K562 (cell line): ENCODE results near the gene METTL23. TPM values are rescaled to one million over a fixed set of nuclear protein-coding genes. Genes with fewer than 3 reads are reported as not detected.

Experiments
- ATAC-seq: fragments of 200-7000 bp; cut with Tn5 transposase; 3 replicates; pipeline ENCODE4 v1.9.1; 2020; ENCODE audit warnings: moderate library complexity
- BruUV-seq: library from RNA; stranded (reverse); fragments of 400-500 nt; replicated peaks from 2 replicates; lab custom pipeline; 2021; lab: Mats Ljungman, UMichigan
- CTCF ChIA-PET: fragments of 300-600 bp; formaldehyde crosslinking; extraction: SDS; loops from one replicate; lab custom pipeline; 2021; ENCODE audit warnings: low intra/inter-chr PET ratio; lab: Yijun Ruan, JAX
- POLR2A ChIA-PET: fragments of 300-600, 350-650 bp; sonication (Branson Sonifier 250); formaldehyde crosslinking; extraction: SDS; loops from one replicate; lab custom pipeline; 2021; ENCODE audit warnings: antibody characterized with exemption, inconsistent platforms; lab: Yijun Ruan, JAX
- DNase-seq, 4 experiments: peaks; one replicate each; pipeline versions ENCODE4 v3.0.0 to v3.0.0-alpha.2; 2011 to 2018; ENCODE audit warnings: low spot score in 3 of 4, mixed read lengths in 3 of 4; ENCODE audit errors: extremely low read depth in 1 of 4
- FAIRE-seq: peaks from 2 replicates; lab custom pipeline; 2011; peaks lifted over from hg19 to GRCh38; lab: Jason Lieb, UNC
- H2AFZ ChIP-seq: 2 replicates; pipeline ENCODE4 v1.6.0; 2011; ENCODE audit warnings: low read depth, low read length, control low read depth, inconsistent platforms
- H3K27ac ChIP-seq: fragments of 200-600 bp; 3 replicates; pipeline ENCODE4 v1.8.0; 2011; ENCODE audit warnings: low read depth, mild to moderate bottlenecking, control low read depth, inconsistent platforms, low read length, moderate library complexity, mixed read lengths; ENCODE audit errors: extremely low read depth
- H3K27me3 ChIP-seq, 2 experiments: fragments of 300-600 bp in 1 of 2; 2 replicates in 1 of 2; 3 replicates in 1 of 2; pipeline versions ENCODE4 v1.6.0 to v1.8.0; 2011; ENCODE audit warnings: inconsistent platforms in 2 of 2, low read length in 2 of 2, mild to moderate bottlenecking in 1 of 2, mixed read lengths in 1 of 2, moderate library complexity in 1 of 2; ENCODE audit not compliant: control insufficient read depth in 2 of 2, insufficient read depth in 2 of 2
- H3K36me3 ChIP-seq: fragments of 300-600 bp; 3 replicates; pipeline ENCODE4 v1.8.0; 2011; ENCODE audit warnings: mild to moderate bottlenecking, low read length, inconsistent platforms; ENCODE audit not compliant: control insufficient read depth, insufficient read depth
- H3K4me1 ChIP-seq, 2 experiments: fragments of 200-600 bp in 1 of 2; replicated peaks in 1 of 2; 2 replicates in 1 of 2; 3 replicates in 1 of 2; pipeline versions ENCODE4 v1.5.1 to v1.8.0; 2011; ENCODE audit warnings: inconsistent platforms in 2 of 2, low read length in 2 of 2, mild to moderate bottlenecking in 1 of 2, mixed read lengths in 1 of 2, moderate library complexity in 1 of 2; ENCODE audit not compliant: control insufficient read depth in 2 of 2, insufficient read depth in 2 of 2
- H3K4me2 ChIP-seq: 2 replicates; pipeline ENCODE4 v1.6.1; 2011; ENCODE audit warnings: low read length, control low read depth, inconsistent platforms, mixed read lengths; ENCODE audit not compliant: insufficient read depth
- H3K4me3 ChIP-seq: fragments of 200-600 bp; sonication (generic), shearing (Covaris generic); 2 replicates; pipeline ENCODE4 v1.5.1; 2016; ENCODE audit warnings: control low read depth, inconsistent platforms
- H3K79me2 ChIP-seq: fragments of 200-600 bp; 3 replicates; pipeline ENCODE4 v1.8.0; 2011; ENCODE audit warnings: low read length, inconsistent platforms; ENCODE audit not compliant: control insufficient read depth, insufficient read depth
- H3K9ac ChIP-seq, 2 experiments: 2 replicates each; pipeline versions ENCODE4 v1.6.0 to v1.6.1; 2011; ENCODE audit warnings: low read depth in 2 of 2, low read length in 2 of 2, control low read depth in 1 of 2, inconsistent platforms in 1 of 2, mild to moderate bottlenecking in 1 of 2, mixed read lengths in 1 of 2; ENCODE audit not compliant: insufficient read depth in 1 of 2
- H3K9me1 ChIP-seq: one replicate; pipeline ENCODE4 v1.6.0; 2011; ENCODE audit warnings: inconsistent platforms, mild to moderate bottlenecking, low read length, moderate library complexity; ENCODE audit not compliant: control insufficient read depth, insufficient read depth
- H3K9me3 ChIP-seq: replicated peaks from 2 replicates; pipeline ENCODE4 v1.5.1; 2011; ENCODE audit warnings: low read depth, low read length, inconsistent platforms; ENCODE audit not compliant: control insufficient read depth, insufficient read depth
- H4K20me1 ChIP-seq: replicated peaks from 2 replicates; pipeline ENCODE4 v1.6.1; 2011; ENCODE audit warnings: low read length, inconsistent platforms, mixed read lengths; ENCODE audit not compliant: control insufficient read depth, insufficient read depth
- BHLHE40 ChIP-seq: IDR thresholded peaks from 2 replicates; pipeline ENCODE4 v1.6.1; 2011; ENCODE audit warnings: low read length, improper control_type of control experiment
- CBFA2T3 ChIP-seq: fragments of 450-650 bp; IDR thresholded peaks from 2 replicates; pipeline ENCODE4 v1.6.1; 2017
- CEBPG ChIP-seq, 3 experiments: fragments of 200-800 bp in 1 of 3; sonication (Bioruptor generic) in 1 of 3; sonication (generic) in 1 of 3; formaldehyde crosslinking in 1 of 3; IDR thresholded peaks in 2 of 3; conservative IDR thresholded peaks in 1 of 3; 2 replicates each; pipeline versions ENCODE4 v1.6.1 to v1.8.0; 2016 to 2022; ENCODE audit warnings: missing compliant biosample characterization in 2 of 3, missing genetic modification characterization in 2 of 3, mild to moderate bottlenecking in 1 of 3, missing genetic modification reagents in 1 of 3
- CTBP1 ChIP-seq: fragments of 450-650 bp; IDR thresholded peaks from 2 replicates; pipeline ENCODE4 v1.6.1; 2016; ENCODE audit warnings: borderline replicate concordance
- ETV1 ChIP-seq: fragments of 450-650 bp; conservative IDR thresholded peaks from 2 replicates; pipeline ENCODE4 v1.6.1; 2016; ENCODE audit warnings: missing genetic modification characterization, control low read depth, low read depth, missing compliant biosample characterization
- HOXB6 ChIP-seq: fragments of 250-450 bp; sonication (Bioruptor Pico); IDR thresholded peaks from 2 replicates; pipeline ENCODE4 v1.5.1; 2022; ENCODE audit warnings: mild to moderate bottlenecking, borderline replicate concordance
- MECOM ChIP-seq: fragments of 250-450 bp; sonication (Bioruptor Pico); IDR thresholded peaks from 2 replicates; pipeline ENCODE4 v1.8.0; 2022; ENCODE audit warnings: inconsistent platforms
- MTA2 ChIP-seq: fragments of 450-650 bp; IDR thresholded peaks from 2 replicates; pipeline ENCODE4 v1.6.1; 2016; ENCODE audit warnings: low read depth
- NFYB ChIP-seq: IDR thresholded peaks from 2 replicates; pipeline ENCODE4 v1.6.1; 2011; ENCODE audit warnings: mild to moderate bottlenecking, moderate library complexity; ENCODE audit not compliant: insufficient read length; ENCODE audit errors: extremely low read depth
- RCOR1 ChIP-seq, 2 experiments: IDR thresholded peaks; 2 replicates each; pipeline ENCODE4 v1.6.1; 2012; ENCODE audit warnings: low read depth in 2 of 2, low read length in 2 of 2, borderline replicate concordance in 1 of 2, improper control_type of control experiment in 1 of 2
- SMARCA4 ChIP-seq: fragments of 450-650 bp; IDR thresholded peaks from 2 replicates; pipeline ENCODE4 v1.6.1; 2016
- ZKSCAN8 ChIP-seq: fragments of 200-800 bp; sonication (Bioruptor generic); IDR thresholded peaks from 2 replicates; pipeline ENCODE4 v1.6.1; 2016; ENCODE audit warnings: missing genetic modification characterization, missing compliant biosample characterization
- WGBS: fragments of 100-300 bp; shearing (Covaris generic); methylation state at CpG from one replicate; pipeline ENCODE4 v1.1.6; 2016; ENCODE audit warnings: low coverage, mixed read lengths; ENCODE audit not compliant: insufficient coverage; ENCODE audit errors: missing lambda C conversion rate; 5-methylcytosine and 5-hydroxymethylcytosine counted together
- in situ Hi-C: fragments of 300-500 bp; cut with MboI; formaldehyde crosslinking; loops from 4 replicates; pipeline ENCODE4 v1.15.0; 2018; ENCODE audit warnings: inconsistent platforms, mixed read lengths
- intact Hi-C: fragments of 100-400 bp; cut with micrococcal nuclease; formaldehyde crosslinking; loops from 2 replicates; pipeline ENCODE4 v1.14.2; 2022
- polyA plus RNA-seq, 8 experiments: library from polyadenylated mRNA; depleted of rRNA in 4 of 8; stranded (reverse) in 5 of 8; unstranded in 3 of 8; fragments of >200 nt; fragmentation: Nextera tagmentation in 2 of 8; fragmentation: Illumina TruSeq in 1 of 8; extraction: Ambion mirVana in 2 of 8; extraction: Trizol in 1 of 8; gene quantifications; 2 replicates each; pipeline versions ENCODE4 v1.2.1 to v1.2.3, GENCODE V29; 2011 to 2014; ENCODE audit warnings: inconsistent platforms in 1 of 8, missing spikeins in 1 of 8
- total RNA-seq, 7 experiments: library from RNA; depleted of rRNA in 6 of 7; stranded (reverse); fragments of >200 nt in 6 of 7; fragmentation: Illumina TruSeq in 2 of 7; extraction: Trizol in 2 of 7; gene quantifications; 2 replicates each; pipeline versions ENCODE4 v1.2.1 to v1.2.3, GENCODE V29; 2011 to 2021; ENCODE audit warnings: low replicate concordance in 1 of 7
- TF ChIP-seq, protein P1 (sequence below), 2 experiments: fragments of 450-650 bp in 1 of 2; sonication (generic) in 1 of 2; formaldehyde crosslinking in 1 of 2; IDR thresholded peaks in 1 of 2; conservative IDR thresholded peaks in 1 of 2; 2 replicates each; pipeline versions ENCODE4 v1.6.1 to v1.8.1; 2016 to 2023; ENCODE audit warnings: mild to moderate bottlenecking in 2 of 2, moderate library complexity in 2 of 2, inconsistent platforms in 1 of 2, missing genetic modification reagents in 1 of 2
- TF ChIP-seq, protein P2 (sequence below): fragments of 450-650 bp; conservative IDR thresholded peaks from 2 replicates; pipeline ENCODE4 v1.6.1; 2016; ENCODE audit warnings: missing genetic modification characterization, low read depth, mild to moderate bottlenecking, missing compliant biosample characterization, moderate library complexity

The METTL23 gene
- total and polyA plus RNA-seq, 9 of the 15 experiments (the other 6 are each of a cell fraction or from before 2014, with no cell fraction given) = 29.4 to 67.3 (median 41.6) TPM

DNA sequence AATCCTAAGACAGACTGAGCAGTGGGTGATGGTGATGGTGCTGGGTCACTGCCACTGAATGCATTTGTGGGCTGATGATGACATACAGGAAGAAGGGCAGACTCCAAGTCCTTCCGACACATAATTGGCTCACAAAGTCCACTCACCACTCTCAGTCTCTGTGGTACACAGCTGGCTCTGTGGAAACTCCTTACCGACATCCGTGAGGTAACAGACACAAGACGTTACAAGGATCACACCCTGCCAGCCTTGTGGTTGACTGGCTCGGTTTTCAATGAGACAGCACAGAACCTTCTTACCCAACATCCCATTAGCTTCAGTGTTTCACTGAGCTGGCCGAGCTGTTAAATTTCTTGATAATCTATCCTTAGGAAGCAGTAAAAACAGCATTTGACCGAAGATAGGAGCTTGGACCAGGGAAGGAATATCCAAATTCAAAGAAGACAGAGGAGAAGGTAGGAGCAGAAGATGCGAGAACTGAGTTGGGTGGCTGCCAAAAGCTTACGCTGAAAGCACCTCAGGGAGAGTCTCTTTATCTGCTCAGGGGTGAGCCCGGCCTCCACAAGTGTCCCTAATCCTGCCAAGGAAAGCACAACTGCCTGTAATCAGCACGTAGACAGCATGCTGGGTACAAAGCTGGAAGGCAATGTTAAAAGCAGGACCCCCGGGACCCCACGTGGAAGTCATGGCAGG, 10.3 kb upstream of the METTL23 start:
- 21% methylated on average over 13 of the region's 13 CpGs for WGBS
- H3K4me2 ChIP-seq = peak overlapping the region; percentile 40; the same call in 1 of the 2 replicates
- BruUV-seq = no TSS peak
- H3K9ac ChIP-seq = peak overlapping the region; percentile 7 to 16; a peak in 2 of 4 replicates
- FAIRE-seq (peak; percentile 84), ATAC-seq (peak; percentile 81), DNase-seq (peak in 2 of 4 experiments; percentile 79 to 87)
- no peaks in the 10 kb centered on the region for H3K27me3 ChIP-seq
- in situ Hi-C loops (no loop called here), intact Hi-C loops (no loop called here)
- peaks cover 82% of the 10 kb centered on the region for H3K36me3 ChIP-seq
- no peak overlapping the region for H3K4me3 ChIP-seq
- H3K4me1 ChIP-seq = peaks cover 20 to 32% of the 10 kb centered on the region in 2 experiments
- peaks cover 2% of the 10 kb centered on the region for H3K9me1 ChIP-seq
- ChIA-PET CTCF (no interaction called here), POLR2A (interaction anchor here (1.0 to 5.1 kb wide), 9 partner anchors 8 to 195 kb away, joined by 3 to 75 read pairs (median 4); partner anchors contain the start of genes JMJD6, METTL23, MFSD11 and SRSF2)
- peak overlapping the region; percentile 26; the same call in 2 of the 3 replicates for H3K27ac ChIP-seq
- H3K79me2 ChIP-seq = peaks cover 15% of the 10 kb centered on the region; the same call in 2 of the 3 replicates
- H4K20me1 ChIP-seq = peaks cover 7% of the 10 kb centered on the region; the same call in 1 of the 2 replicates
- H2AFZ ChIP-seq = no peak overlapping the region
- H3K9me3 ChIP-seq = no peaks in the 10 kb centered on the region
- TF ChIP-seq ZKSCAN8 (CRISPR knock-in tag) (0 out of 2 replicates have a peak, but pooled peaks have one; percentile 2), SMARCA4 (peak; percentile 33), CEBPG (CRISPR knock-in tag; IDR thresholded peaks at IDR 0.05) (peak; percentile 8; the same call in 1 of the 2 replicates), CEBPG (tag; conservative IDR thresholded peaks at IDR 0.05 in 1 of 2, IDR thresholded peaks at IDR 0.05 in 1 of 2) (peak in 1 of 2 experiments; percentile 67), BHLHE40 (0 out of 2 replicates have a peak, but pooled peaks have one; percentile 26), ETV1 (tag) (peak; percentile 22; the same call in 1 of the 2 replicates), RCOR1 (IDR thresholded peaks at IDR 0.05; ENCODE audit: borderline replicate concordance in 1 of 2, low read depth in 2 of 2, low read length in 2 of 2) (peak in 1 of 2 experiments; percentile 69; a peak in 2 of 4 replicates), MECOM (CRISPR knock-in tag) (no peak), NFYB (no peak), MTA2 (peak; percentile 54; the same call in 1 of the 2 replicates), CTBP1 (0 out of 2 replicates have a peak, but pooled peaks have one; percentile 21), CBFA2T3 (peak; percentile 84), HOXB6 (CRISPR knock-in tag) (no peak)
- TF ChIP-seq, protein P1, sequence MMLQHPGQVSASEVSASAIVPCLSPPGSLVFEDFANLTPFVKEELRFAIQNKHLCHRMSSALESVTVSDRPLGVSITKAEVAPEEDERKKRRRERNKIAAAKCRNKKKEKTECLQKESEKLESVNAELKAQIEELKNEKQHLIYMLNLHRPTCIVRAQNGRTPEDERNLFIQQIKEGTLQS (IDR thresholded peaks at IDR 0.05) = peak; percentile 74
- TF ChIP-seq, protein P1 (CRISPR knock-in tag; conservative IDR thresholded peaks at IDR 0.05) = no peak
- TF ChIP-seq, protein P2, sequence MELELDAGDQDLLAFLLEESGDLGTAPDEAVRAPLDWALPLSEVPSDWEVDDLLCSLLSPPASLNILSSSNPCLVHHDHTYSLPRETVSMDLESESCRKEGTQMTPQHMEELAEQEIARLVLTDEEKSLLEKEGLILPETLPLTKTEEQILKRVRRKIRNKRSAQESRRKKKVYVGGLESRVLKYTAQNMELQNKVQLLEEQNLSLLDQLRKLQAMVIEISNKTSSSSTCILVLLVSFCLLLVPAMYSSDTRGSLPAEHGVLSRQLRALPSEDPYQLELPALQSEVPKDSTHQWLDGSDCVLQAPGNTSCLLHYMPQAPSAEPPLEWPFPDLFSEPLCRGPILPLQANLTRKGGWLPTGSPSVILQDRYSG (tag) = no peak
